Glomerular visceral epithelial cell (primary cell): ENCODE results near the gene DIP2B.

Source experiments
- DNase-seq: peaks from one replicate; pipeline ENCODE4 v3.0.0-alpha.2; 2016; ENCODE audit errors: extremely low spot score

The DIP2B gene

DNA sequence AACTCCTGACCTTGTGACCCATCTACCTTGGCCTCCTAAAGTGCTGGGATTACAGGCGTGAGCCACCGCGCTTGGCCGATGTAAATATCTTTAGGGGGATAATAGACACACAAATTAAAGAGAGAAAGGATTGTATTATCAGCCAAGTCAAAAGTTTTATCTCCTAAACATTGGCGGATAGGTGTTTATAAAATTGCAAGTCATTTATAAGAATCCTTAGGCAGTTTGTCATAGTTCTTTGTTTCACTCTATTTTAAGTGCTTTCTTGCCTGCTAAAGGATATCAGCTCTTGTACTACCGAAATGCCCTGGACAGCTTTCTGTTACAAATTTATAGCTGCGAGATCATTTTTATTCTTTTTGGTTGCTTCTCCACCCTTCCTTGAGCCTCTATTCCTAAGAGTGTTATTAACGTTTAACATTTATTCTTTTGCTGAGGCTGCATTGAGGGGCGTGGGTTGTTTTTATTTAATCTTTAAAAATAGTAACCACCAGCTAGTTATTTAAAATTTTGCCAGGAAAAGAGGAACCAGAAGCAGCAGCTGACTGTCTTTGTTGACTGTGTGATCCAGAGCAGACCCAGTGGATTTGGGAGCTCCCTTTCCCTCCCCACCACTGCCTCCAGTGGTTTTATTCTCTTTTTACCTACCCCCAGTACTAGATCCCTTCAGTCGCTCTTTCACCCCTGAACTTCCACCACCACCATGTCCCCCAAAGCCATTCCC, 106.4 kb downstream of the DIP2B start:
- no peak for DNase-seq

DNA sequence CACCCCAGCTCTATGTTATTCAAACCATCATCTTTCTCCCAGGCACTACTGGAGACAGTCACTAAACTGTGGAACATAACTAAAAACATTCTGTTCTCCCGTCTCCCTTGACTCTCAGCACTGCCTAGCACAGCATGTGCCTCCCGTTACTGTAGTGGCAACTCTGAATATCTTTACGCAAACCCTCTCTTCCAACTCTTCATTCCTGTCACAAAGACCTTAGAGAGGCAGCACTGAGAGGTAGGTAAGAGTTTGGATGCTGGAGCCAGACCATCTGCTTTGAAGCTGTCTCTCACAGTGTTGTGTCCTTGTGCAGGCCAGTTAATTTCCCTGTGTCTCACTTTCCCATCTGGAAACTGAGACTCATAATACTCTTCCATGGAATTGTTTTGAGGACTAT, 108.1 kb downstream of the DIP2B start:
- DNase-seq: no peak

DNA sequence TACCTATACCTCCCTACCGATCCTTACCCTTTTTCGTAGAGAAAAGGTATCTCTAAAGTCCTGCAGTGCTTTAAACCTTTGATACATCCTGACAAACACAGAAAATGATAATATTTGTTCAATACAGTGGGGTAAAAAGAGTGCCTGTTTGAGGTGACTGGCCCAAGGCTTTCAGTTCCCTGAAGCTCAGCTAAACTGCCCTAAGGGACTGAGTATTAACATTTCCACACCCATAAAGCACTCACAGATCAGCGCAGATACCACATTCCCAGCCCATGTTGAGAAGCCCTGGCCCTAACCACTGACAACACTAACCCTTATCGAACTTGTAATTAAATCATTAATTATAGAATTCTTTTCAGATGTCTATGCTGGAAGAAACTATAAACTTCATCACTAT, 108.7 kb downstream of the DIP2B start:
- no peak for DNase-seq

GRCh38 chr12:50614167-50614759, 109.5 kb downstream of the DIP2B start:
- DNase-seq: peak; percentile 84

DNA sequence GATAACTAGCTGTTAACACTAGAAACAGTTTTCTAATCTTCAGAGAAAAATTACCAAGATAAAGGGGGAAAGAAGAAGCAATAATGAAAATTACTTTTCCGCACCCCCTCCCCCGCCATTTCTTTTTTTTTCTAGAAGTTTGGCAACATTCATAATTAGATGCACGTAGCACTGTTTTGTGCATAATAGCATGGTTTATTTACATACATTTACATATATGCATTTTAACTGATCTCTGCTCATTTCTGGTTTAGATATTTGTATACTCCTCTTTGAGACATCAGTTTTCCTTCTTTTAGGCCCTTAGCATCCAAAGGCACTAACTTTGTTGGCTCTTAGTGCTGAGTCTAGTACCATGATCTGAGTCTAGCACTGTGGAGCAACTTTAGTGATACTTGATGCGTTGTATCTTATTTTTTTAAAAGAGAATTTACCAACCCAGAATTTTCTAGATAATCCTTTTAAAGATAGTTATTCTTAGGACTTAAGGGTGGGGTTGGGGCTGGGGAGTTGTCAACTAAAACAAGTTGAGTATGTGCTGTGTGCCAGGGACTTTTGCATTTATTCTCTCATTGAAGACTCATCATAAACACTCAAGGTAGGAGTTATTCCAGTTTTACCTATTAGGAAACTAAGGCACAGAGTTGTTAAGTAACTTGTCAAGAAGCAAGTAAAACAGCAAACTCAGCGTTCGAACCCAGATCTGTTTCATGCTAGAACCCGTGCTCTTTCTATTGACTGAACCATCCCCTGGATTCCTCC, 110.5 kb downstream of the DIP2B start:
- DNase-seq: no peak

- no peak for DNase-seq
Measured at GRCh38 chr12:50615907-50616296, 111.1 kb downstream of the DIP2B start.

GRCh38 chr12:50617657-50618056, 112.9 kb downstream of the DIP2B start:
- DNase-seq: no peak

GRCh38 chr12:50618864-50619609, 114.3 kb downstream of the DIP2B start:
- DNase-seq: peak; percentile 79

DNA sequence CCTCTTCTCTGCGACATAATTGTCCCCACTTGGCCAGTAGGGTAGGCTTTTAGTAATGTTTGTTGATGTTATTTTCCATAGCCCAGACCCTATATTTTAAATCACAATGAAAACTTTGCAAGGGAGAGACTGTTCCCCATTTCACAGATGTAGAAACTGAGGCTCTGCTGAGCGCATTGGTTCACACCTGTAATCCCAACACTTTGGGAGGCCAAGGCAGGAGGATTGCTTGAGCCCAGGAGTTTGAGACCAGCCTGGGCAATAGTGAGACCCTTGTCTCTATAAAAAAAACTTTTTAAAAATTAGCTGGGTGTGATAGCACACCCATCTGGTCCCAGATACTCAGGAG, 114.8 kb downstream of the DIP2B start:
- no peak for DNase-seq

GRCh38 chr12:50620109-50620977, 115.6 kb downstream of the DIP2B start:
- peak; percentile 87 for DNase-seq

- no peak for DNase-seq
Measured at GRCh38 chr12:50620978-50621360, 116.2 kb downstream of the DIP2B start.

DNA sequence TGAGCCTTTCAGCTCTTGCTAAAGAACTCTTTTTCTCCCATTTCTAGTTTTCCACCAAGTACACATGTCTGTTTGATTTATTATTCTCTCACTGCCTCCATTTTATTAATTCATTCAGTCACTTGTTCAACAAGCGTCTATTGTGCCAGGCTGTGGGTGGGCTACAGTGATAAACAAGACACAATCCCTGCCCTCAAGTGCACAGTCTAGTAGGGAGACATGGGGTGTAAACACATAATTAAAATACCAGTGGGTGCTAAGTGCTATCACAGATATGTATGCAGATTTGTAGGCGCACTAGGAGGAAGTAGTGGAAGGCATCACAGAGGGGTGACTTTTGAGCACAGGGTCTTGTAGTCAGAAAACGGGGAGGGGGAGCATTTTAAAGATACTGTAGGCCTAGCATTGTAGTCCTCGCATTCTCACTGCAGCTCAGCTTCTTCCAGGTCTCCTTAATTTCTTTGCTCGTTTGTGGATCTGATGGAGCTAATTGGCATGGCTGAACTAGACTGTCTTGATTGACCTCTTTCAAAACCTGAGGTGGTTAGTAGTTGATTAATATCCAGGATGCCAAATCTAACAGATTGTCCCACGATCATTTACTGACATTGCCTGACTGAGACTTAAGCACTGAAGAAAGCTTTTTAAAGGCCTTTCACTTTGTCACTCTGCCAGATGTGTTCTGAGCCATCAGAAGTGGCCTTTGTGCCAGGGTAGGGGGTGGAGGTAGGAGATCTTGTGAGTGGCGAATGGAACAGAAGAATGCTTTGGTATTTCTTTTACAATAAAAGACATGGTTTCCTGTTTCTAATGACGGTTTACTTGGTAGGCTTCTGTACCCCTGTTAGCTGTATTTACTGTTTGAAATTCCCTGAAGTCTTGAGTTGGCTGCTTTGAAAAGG, 116.9 kb downstream of the DIP2B start:
- no peak for DNase-seq

DNA sequence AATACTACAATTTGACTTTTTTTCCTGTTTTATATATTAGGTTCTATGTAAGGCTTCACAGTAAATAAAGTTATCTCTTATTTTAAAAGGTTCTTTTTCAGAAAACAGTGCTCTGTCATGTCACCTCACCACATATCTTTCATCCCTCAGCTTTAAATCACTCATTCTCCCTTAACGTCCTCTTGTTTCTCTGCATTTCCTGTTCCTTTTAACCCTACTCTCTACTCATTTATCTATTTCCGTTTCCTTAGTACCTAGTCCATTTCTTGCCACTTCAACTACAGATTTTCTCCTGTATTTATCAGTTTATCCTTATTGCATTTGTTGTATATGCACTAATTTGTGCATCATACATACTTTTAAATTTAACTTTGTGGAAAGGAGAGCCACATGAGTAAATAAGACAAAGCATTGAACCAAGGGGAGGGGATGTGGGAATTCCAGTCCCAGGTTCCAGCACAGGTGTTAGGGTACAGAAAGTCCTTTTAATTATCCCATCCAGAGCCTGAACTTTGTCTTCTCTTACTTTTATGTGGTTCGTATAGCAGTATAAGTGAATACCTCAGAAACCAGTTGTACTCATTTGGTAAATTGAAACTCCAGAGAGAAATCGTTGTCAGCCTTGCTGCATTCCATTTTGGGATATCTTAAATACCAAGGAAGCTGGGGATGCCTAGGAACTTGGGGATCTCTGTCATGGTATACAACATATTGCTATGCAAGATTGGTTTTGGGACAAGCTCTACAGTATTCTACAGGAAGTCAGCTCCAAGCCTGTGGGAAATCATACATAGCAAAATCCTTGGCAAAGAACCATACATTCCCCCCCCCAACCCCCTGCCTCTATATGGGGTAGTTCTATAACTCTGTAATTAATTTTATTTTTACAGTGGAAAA, 120.5 kb downstream of the DIP2B start:
- no peak for DNase-seq

GRCh38 chr12:50626026-50626425, 121.2 kb downstream of the DIP2B start:
- no peak for DNase-seq

GRCh38 chr12:50627491-50627890, 122.7 kb downstream of the DIP2B start:
- DNase-seq: no peak

DNA sequence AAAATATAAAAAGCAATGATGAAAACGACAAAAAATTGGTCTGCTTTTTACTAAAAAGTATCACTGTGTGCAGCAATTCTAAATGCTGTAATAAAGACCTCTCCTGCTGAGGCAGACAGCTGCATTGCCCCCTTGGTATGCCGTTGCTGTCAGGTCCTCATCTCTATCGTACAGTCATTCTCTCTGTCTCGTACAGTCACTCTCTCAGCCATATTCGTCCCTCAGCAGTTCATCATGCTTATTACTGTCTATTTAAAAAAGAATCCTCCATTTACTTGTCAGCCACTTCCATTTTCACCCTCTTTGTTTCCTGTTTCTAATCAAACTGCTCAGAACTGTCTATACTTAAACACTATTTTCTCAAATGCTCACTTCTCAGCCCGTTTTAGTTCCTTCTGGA, 123.6 kb downstream of the DIP2B start:
- no peak for DNase-seq

DNA sequence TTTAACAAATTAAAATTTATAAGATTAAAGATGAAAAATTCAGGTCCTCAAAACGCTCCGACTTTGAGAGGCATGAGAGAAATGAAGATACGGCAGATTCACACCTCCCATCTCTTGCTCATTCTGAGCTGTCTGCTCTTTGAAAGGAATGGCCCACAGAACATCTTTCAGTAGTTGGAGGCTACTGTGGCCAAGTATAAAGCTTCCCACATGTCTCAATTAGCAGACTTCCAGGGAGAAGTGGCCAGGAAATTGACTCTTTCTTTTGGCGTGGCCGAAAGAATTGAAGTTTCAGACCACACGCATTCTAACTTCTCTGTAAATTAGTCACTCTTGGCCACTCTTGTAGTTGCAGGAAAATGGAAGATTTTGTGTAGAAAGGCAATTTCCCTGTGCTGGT, 129.2 kb downstream of the DIP2B start:
- peak; percentile 31 for DNase-seq

DNA sequence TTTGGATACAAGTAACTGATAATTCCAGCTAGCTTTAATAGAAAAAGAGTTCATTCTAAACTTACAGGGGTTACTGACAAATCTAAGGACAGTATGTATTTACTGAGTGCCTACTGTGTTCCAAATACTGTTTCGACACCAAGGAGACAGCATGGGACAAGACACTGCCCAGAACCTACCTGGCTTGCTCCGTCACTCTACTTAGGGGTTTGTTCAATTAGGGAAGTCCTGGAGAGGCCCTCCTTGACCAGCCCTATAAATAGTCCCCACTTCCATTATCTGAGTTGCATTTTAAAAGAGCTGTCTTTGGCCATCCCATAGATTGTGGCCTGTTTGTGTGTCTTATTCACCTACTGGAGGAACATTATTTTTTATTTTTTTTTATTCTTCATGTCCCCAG, 129.6 kb downstream of the DIP2B start:
- no peak for DNase-seq

GRCh38 chr12:50635364-50635763, 130.6 kb downstream of the DIP2B start:
- DNase-seq: no peak
